ENCODE measurements around the gene AKAIN1.
A peak's percentile ranks its signal among the peaks of the same experiment; 100 is the strongest.

AKAIN1 gene

GRCh38 chr18:5197032-5197434, at the start of gene AKAIN1:
TSS of gene AKAIN1 (minus strand) at chr18:5197257. CDS start at chr18:5197053, 204 bp downstream.
- DNase-seq = peak; percentile 48

DNA sequence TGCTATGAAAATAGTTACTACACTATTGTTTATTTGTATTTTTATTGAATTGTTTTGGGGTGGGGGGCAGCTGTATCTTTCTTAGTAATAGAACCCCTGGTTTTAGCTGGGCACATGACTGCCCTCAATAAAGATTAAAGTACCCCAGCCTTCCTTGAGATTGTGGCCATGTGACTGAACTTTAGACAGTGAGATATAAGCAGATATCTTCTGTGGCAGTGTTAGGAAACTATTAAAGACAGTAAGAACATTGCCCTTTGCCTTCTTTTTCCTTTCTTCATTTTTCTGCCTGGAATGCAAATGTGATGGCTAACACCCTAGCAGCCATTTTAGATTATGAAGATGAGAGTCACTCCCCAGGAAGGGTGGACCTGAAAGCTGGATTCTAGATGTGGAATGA, 47.9 kb upstream of the AKAIN1 start:
- no peak for DNase-seq

DNA sequence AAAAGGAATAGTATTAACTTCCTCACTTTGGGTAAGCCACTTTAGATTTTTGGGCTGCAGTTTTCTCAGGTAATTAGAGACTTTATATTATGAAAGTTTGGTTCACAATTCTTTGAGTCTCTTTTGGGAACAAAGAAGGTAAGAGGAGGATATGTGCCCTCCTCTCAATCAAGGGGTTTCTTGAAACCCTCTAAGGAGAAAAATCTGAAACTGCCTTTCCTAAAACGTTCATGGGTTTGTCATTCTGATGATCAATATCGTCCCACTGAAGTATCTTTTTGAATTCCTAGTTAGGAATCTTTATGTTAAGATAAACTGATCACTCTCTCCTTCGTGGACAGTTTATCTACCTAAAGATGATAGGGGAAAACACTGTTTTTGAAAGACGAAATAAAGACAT, 42.4 kb upstream of the AKAIN1 start:
- DNase-seq = no peak

- DNase-seq = peak; percentile 38
These were observed 41.4 kb upstream of the AKAIN1 start for GRCh38 chr18:5238371-5238976.

- peak; percentile 89 for DNase-seq
These were observed 40.8 kb upstream of the AKAIN1 start for GRCh38 chr18:5237723-5238370.

- DNase-seq = no peak
These were observed 40.1 kb upstream of the AKAIN1 start for GRCh38 chr18:5237083-5237722.

DNA sequence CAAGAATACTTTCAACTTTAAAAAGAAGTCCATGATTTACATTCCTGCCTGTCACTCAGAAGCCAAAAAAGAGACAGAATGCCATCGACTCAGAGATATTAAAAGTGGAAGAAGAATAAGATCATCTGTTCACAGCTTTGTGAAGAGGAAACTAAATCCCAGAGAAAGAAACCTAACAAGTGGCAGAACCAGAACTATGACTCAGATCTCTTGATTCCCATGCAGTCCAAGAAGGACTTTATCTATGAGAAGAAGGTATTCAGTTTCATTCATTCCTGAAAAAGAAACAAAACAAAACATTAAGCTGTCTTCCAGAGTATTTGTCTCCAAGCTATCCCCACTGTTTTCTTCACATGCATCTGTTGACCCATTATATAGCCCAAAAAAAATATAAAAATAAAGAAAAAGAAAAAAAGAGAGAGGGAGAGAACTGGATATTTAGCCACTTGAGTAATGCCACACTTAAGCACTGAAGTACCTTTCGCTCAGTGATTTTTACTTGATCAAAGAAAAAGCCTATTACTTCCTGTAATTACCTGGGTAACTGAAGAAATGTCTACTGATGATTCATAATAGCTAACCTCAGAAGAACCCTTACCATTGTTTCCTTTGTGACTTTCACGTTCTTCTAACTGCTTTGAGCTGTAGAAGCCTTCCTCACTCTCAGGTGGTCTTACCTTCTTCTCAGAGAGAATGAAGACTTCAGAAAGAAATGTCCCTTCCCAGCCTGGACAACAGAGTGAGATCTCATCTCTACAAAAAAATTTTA, 17.7 kb upstream of the AKAIN1 start:
- DNase-seq = no peak

DNA sequence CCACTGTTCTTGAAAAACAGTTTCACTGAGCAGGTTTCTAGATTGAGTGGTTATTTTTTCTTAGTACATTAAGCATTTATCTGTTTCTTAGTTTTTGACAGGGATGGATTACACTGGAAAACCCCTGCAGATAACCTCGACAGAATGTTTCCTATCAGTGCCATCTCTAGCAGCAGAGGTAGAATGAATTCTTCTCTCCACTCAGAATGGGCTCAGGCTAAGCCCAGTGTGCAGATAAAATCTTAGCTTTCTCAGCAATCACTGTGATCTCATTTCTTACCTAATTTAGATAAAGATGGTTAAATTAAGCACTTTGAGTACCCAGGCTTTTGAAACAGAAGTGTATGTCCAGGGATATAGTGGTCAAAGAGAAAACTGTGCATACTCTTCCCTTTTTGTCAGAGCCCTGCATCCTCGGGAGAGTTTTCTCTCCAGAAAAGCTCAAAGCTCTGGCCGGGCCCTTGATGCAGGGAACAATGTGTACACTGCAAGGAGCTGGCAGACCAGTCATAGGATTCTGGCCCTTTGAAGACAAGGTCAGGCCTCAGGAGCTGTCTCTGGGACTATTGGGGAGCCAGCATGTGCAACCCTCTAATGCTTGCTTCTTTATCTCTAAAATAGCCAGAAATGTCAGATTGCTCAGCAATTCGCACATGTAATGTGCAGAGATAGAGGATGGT, 10.6 kb upstream of the AKAIN1 start:
- no peak for DNase-seq

DNA sequence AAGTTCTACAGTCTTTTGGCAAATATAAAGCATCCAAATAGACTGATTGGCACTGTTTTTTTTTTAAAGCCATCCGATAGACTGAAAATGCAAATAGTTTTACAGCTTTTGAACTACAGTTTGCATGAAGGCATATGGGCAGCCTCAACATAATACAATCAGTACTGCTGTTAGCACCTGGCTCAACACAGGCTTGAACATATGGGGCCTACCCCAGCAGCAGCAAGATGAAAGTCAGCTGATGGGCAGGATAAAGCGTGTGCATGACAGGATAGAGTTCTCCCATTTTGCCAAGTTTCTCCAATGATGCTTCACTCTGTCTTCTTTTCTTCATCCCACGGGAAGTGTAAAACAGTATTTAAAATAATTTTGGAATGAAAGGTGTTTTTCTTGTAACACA, 1.3 kb upstream of the AKAIN1 start:
- DNase-seq = no peak

DNA sequence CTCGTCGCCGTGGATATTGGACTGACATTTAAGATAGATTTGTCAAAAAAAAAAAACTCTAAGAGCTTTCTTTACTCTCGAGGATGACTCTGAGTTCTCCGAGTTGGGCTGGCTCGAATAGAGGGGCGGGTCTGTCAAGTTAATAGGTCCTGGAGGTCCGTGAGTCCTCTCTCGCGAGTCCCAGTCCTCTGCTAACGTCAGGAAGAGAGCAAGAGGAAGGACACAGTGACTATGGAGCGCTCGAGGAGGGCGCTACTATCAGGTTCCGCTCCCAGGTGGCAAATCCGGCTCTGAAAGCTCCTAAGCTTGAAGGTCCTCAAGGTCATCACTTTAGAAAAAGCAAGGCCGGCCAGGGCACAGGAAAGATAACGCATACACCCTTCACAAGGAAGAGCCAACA, 404 bp upstream of the AKAIN1 start:
- DNase-seq = no peak

- DNase-seq = no peak
These were observed 615 bp downstream of the AKAIN1 start for GRCh38 chr18:5196253-5197031.

DNA sequence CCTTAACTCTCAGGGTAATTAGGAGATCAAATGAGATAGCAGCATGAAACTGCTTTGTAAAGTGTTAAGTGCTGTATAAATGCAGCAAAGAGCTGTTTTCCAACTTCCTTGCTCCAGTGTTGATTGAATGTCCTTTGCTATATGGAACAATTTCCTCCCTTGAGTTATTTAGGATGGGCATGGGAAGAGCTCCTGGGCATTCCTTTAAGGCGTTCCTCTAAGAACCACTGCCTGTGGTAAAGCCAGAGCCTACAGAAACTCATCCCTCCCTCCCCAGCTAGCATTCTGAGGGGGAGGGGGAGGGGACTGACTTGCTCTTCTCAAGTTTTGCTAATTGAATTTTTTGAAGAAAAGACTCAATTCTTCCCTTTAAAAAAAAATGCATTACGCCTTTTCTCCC, 1.4 kb downstream of the AKAIN1 start:
- DNase-seq = no peak

GRCh38 chr18:5180254-5180653, 16.8 kb downstream of the AKAIN1 start:
- DNase-seq = no peak

- no peak for DNase-seq
These were observed 18.5 kb downstream of the AKAIN1 start for GRCh38 chr18:5178519-5178918.

- DNase-seq = no peak
These were observed 21.7 kb downstream of the AKAIN1 start for GRCh38 chr18:5175378-5175777.

DNA sequence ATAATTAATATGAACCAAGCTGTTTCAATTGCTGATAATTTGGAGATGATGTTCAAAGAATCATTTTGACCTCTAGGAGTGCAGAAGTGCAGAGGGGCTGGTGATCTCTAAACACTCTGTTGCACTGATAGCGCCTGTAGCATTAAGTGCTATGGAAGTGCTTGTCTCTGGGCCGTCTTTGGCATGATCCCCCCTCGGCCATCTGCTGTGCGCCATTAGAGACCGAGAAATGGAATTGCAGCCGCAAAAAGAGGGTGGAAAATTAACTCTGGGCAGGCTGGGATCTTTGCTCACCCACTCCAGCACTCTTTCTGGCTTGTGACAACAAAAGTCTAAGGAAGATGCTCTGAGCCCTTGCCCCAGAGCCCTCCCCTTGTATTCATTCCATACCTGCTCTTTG, 23.4 kb downstream of the AKAIN1 start:
- DNase-seq = no peak

DNA sequence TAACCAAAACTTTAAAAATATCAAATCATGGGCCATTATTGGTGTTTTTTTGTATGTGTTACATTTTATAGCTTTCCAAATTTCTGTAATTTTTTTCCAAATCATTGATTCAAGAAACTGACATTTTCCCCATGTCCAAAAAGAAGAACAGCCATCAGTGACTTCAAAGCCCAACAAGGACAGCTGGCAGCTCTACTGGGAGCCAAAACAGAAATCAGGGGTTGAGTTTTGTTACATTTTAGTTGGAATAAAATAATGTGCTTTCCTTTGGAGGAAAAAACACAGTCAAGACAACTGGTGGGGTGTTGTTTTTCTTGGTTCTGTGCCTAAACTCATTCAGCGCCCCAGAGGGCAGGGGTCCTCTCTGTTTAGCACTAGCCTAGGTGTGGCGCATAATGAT, 23.8 kb downstream of the AKAIN1 start:
- DNase-seq = no peak

DNA sequence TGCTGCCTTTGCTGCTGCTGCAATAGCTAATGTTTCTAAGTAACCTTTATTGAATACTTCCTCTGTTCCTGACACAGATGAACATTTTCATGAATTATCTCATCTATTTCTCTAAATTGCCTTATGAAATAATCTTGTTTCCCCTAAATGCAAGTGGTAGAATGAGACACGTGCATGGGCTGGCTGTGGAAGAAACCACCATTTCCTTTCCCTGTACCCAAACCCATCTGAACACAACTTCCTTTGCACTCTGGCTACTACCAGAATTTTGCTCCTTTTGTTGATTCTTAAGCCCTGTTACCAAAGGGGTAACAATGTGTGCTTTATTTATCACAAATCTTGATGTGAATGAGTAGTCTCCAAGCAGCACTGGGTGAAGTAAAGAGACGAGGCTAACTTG, 29.2 kb downstream of the AKAIN1 start:
- no peak for DNase-seq

DNA sequence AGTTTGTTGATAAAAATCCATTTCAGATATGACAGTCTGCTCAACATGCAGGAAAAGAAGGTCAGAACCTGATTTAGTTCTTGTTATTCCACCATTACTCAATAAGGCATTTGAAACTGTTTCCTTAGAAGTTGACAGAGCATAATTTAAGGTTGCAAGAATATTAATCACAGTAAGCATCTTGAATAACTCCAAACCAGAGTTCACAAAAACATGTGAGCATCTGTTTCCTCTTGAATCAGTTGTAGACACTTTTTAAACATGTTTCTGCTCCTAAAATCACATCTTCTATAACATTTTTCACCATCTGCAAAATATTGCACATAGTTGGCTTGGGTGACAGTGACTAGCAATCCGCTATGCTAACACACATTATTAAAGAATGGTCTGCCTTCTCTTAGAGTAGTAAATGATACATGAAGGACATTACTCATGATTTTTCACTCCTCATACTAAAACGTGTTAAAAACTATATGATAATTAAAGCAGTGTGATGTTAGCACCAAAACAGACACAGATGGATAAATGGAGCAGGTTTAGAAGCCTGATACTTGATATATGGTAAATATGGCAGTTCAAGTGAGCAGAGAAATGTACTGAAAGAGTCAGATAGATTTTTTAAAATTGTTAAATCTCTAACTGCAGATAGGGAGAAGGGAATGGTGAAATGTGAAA, 30.3 kb downstream of the AKAIN1 start:
- no peak for DNase-seq

- no peak for DNase-seq
These were observed 32.2 kb downstream of the AKAIN1 start for GRCh38 chr18:5164903-5165302.

GRCh38 chr18:5162111-5162510, 34.9 kb downstream of the AKAIN1 start:
- DNase-seq = no peak

GRCh38 chr18:5159080-5159479, 38.0 kb downstream of the AKAIN1 start:
- DNase-seq = no peak
